Rectal smooth muscle tissue (tissue), 1 donor: Measurements from ENCODE around the gene SDK1.

Experiments used
- H3K27ac ChIP-seq: one replicate; pipeline ENCODE4 v1.7.0; 2013; ENCODE audit warnings: low read depth, low read length, inconsistent platforms
- H3K27me3 ChIP-seq: one replicate; pipeline ENCODE4 v1.7.0; 2013; ENCODE audit warnings: low read length; ENCODE audit not compliant: control insufficient read depth, insufficient read depth
- H3K36me3 ChIP-seq: one replicate; pipeline ENCODE4 v1.7.0; 2013; ENCODE audit warnings: low read length; ENCODE audit not compliant: control insufficient read depth, insufficient read depth
- H3K4me1 ChIP-seq: one replicate; pipeline ENCODE4 v1.7.0; 2013; ENCODE audit warnings: low read length; ENCODE audit not compliant: control insufficient read depth, insufficient read depth
- H3K4me3 ChIP-seq: one replicate; pipeline ENCODE4 v1.7.0; 2013; ENCODE audit warnings: low read length
- H3K9ac ChIP-seq: one replicate; pipeline ENCODE4 v1.7.0; 2013; ENCODE audit warnings: low read length

Gene SDK1

DNA sequence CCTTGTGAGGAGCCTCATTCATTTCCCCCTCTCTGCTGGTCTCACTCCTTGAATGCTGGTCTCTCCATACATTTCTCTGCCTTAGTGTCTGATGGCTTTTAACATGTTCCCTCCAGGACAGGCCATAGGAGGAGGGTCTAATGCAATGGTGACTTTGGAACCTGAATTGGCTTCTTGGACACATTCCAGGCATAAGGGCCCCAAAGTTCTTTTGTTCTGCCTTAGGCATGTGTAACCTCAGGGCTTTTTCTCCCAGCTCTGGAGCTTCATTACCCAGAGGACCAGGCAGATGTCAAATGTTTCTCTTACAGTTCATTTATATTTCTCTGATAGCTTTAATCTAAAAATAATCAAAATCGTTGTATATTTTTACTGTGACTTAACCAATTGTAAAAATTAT, 162.6 kb downstream of the SDK1 start:
- Histone ChIP-seq H3K9ac (no peak overlapping the region), H3K36me3 (no peaks in the 10 kb centered on the region), H3K4me1 (no peaks in the 10 kb centered on the region), H3K27ac (no peak overlapping the region), H3K4me3 (no peak overlapping the region), H3K27me3 (no peaks in the 10 kb centered on the region)

DNA sequence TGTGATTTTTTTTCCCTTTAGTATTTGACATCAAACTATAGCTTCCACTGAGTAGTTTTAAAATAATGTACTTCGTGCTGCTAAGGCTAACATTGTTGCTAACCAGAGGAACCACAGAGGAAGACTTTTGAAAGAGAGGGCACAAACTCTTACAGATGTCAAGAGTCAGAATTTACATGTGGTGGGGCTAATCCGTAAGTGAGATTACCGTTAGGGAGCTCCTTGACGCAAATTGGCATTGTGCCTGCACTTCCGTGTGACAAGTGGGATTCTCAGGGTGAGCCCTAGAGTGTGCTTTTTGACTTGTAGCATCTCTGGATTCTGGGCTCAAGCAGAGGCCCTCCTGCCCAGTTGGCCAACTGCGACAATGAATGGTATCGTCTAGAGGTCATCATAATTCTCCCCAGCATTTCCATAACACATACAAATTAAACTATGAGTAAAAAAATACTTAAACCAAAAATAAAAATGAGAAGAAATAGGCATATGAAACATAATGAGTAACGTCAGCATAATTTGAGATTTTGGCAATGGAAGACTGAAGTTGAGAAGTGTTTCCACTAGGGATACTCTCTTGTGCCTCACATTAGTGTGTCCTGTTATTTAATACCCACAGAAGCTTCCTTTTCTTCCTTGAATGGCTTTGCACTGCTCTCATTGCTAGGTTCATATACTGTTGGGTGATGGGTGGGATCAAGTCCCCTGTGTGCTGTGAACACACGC, 164.0 kb downstream of the SDK1 start:
- H3K9ac ChIP-seq = no peak overlapping the region
- H3K4me1 ChIP-seq = no peaks in the 10 kb centered on the region
- no peak overlapping the region for H3K27ac ChIP-seq
- H3K27me3 ChIP-seq = no peaks in the 10 kb centered on the region
- H3K36me3 ChIP-seq = no peaks in the 10 kb centered on the region
- no peak overlapping the region for H3K4me3 ChIP-seq

DNA sequence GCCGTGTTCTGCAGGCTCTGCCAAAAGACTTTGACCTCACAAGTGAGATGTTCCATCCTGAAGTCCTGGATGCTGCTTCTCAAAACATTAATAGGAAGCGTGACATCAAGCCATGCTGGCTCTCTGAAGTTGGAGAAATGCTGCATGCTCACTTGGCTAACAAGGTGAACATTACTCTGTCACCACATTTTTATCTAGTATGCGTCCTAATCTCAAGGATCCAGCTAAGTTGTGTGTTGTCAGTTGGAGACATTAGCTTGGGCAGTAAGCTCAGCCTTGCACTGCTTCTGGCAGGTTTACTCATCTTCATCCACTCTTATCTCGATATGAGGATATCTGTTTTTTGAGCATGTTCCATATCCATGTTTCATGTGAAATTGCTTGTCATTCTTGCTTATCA, 165.2 kb downstream of the SDK1 start:
- Histone ChIP-seq H3K27ac (no peak overlapping the region), H3K27me3 (no peaks in the 10 kb centered on the region), H3K9ac (no peak overlapping the region), H3K36me3 (no peaks in the 10 kb centered on the region), H3K4me1 (no peaks in the 10 kb centered on the region), H3K4me3 (no peak overlapping the region)

DNA sequence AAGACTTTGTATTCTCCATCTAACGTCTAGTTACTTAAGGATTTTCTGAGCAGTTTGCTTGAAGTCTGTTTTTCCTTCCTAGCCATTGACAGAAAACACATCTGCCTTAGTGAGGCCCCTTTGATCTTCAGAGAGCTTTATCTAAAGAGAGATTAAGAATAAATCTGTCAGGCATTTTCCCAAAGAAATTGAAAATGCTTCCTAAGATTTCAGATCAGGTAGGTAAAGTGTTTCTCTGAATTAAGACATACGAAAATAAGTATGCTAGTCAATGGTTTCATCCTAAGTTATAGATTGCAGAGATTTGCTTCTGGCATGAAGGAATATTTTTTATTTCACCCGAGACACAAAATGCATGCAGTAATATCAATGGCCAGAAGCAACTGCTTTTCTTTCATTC, 168.6 kb downstream of the SDK1 start:
- H3K27me3 ChIP-seq = no peaks in the 10 kb centered on the region
- H3K9ac ChIP-seq = no peak overlapping the region
- no peaks in the 10 kb centered on the region for H3K36me3 ChIP-seq
- no peaks in the 10 kb centered on the region for H3K4me1 ChIP-seq
- H3K4me3 ChIP-seq = no peak overlapping the region
- no peak overlapping the region for H3K27ac ChIP-seq

DNA sequence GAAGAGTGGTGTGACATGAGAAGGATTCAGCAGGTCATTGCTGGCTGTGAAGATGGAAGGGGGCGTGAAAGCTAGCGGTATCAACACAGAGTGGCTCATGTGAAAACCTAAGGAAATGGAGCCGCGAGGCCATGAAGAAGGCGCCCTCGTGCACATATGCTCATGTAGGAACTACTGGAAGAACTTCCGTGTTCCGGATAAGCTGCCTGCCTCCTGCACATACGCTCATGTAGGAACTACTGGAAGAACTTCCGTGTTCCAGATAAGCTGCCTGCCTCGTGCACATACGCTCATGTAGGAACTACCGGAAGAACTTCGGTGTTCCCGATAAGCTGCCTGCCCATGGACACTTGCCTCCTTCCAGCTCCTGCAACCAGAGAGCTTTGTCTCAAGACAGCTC, 179.1 kb downstream of the SDK1 start:
- Histone ChIP-seq H3K9ac (no peak overlapping the region), H3K4me1 (no peaks in the 10 kb centered on the region), H3K27ac (no peak overlapping the region), H3K27me3 (no peaks in the 10 kb centered on the region), H3K36me3 (no peaks in the 10 kb centered on the region), H3K4me3 (no peak overlapping the region)

GRCh38 chr7:3481435-3481834, 180.4 kb downstream of the SDK1 start:
- no peak overlapping the region for H3K9ac ChIP-seq
- H3K4me3 ChIP-seq = no peak overlapping the region
- no peaks in the 10 kb centered on the region for H3K27me3 ChIP-seq
- H3K36me3 ChIP-seq = no peaks in the 10 kb centered on the region
- H3K4me1 ChIP-seq = no peaks in the 10 kb centered on the region
- H3K27ac ChIP-seq = no peak overlapping the region

DNA sequence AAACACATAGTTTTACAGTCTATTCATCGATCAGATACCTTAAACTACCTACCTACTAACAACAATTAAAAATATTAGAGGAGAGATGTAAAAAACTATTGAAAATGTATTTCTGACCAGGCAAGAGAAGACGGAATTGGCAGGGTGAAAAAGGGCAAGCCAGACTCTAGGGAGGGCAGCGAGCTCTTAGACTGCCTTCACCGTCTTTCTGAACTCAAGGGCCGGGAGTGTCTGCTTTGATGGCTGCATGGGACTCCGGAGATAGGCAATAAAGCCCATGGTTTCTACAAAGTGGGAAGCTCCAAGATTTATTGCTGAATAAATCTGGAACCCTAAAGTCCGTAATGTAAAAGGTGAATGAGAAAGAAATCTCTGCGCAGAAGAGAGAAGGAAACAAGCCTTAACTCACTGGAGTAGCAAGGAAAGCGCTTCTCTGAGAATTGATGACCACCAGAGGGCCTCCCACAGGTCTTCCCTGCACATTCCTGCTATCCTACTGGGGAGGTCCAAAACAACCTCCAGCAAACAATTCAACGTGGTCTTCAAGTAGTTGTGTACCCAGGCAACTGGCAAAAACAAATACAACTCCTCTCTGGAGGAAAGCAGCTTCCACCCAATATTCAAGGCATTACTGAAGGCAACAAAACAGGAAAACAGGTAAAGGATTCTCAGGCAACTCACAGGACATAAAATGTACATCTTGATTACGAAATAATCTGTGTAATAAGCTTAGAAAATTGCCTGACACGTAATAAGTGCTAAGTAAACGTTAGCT, 181.3 kb downstream of the SDK1 start:
- Histone ChIP-seq H3K4me1 (no peaks in the 10 kb centered on the region), H3K27me3 (no peaks in the 10 kb centered on the region), H3K36me3 (no peaks in the 10 kb centered on the region), H3K9ac (no peak overlapping the region), H3K27ac (no peak overlapping the region), H3K4me3 (no peak overlapping the region)

DNA sequence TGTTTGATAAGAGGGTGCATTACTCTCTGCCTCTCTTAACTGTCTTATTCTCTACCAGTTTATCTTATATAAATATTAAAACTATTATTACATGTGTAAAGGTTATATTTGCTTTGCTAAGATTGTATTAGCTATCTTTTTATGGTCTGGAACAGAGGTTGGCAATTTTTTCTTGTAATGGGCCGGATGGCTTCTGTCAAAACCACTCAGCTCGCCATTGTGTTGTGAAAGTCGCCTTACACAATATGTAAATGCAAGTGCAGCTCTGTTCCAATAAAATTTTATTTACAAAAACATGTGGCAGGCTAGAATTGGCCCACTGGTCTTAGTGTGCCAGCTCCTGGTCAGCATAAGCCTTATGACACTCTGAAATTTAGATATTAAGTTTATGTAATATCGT, 185.8 kb downstream of the SDK1 start:
- Histone ChIP-seq H3K4me1 (no peaks in the 10 kb centered on the region), H3K27ac (no peak overlapping the region), H3K27me3 (no peaks in the 10 kb centered on the region), H3K9ac (no peak overlapping the region), H3K4me3 (no peak overlapping the region), H3K36me3 (no peaks in the 10 kb centered on the region)

GRCh38 chr7:3488829-3489228, 187.8 kb downstream of the SDK1 start:
- no peaks in the 10 kb centered on the region for H3K4me1 ChIP-seq

DNA sequence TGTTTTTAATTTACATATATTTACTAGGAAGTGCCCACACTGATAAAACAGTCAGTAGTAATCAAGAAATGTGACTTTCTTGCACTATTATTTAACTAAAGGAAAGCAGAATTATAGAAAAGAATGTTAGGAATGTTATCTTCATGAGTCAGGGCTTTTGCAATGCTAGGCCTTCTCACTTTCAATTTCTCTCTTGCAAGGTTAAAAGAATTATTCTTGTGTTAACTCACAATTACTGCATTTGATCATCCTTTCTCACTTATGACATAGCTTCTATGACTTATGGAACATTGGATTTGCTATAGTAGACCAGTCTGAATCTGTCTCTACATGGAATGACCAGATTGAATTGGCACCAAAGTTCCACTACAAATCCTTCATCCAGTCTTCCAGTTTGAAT, 192.4 kb downstream of the SDK1 start:
- no peaks in the 10 kb centered on the region for H3K27me3 ChIP-seq
- H3K4me3 ChIP-seq = no peak overlapping the region
- no peak overlapping the region for H3K27ac ChIP-seq
- no peak overlapping the region for H3K9ac ChIP-seq
- H3K4me1 ChIP-seq = no peaks in the 10 kb centered on the region
- H3K36me3 ChIP-seq = no peaks in the 10 kb centered on the region

More at GRCh38 chr7:3488829-3489228, 187.8 kb downstream of the SDK1 start:
- H3K27me3 ChIP-seq = no peaks in the 10 kb centered on the region
- no peak overlapping the region for H3K27ac ChIP-seq
- H3K4me3 ChIP-seq = no peak overlapping the region
- H3K36me3 ChIP-seq = no peaks in the 10 kb centered on the region
- no peak overlapping the region for H3K9ac ChIP-seq

- H3K4me1 ChIP-seq = no peaks in the 10 kb centered on the region
- no peaks in the 10 kb centered on the region for H3K27me3 ChIP-seq
- H3K9ac ChIP-seq = no peak overlapping the region
- no peak overlapping the region for H3K27ac ChIP-seq
- H3K36me3 ChIP-seq = no peaks in the 10 kb centered on the region
- H3K4me3 ChIP-seq = no peak overlapping the region
Measured at GRCh38 chr7:3494947-3495346, 193.9 kb downstream of the SDK1 start.

DNA sequence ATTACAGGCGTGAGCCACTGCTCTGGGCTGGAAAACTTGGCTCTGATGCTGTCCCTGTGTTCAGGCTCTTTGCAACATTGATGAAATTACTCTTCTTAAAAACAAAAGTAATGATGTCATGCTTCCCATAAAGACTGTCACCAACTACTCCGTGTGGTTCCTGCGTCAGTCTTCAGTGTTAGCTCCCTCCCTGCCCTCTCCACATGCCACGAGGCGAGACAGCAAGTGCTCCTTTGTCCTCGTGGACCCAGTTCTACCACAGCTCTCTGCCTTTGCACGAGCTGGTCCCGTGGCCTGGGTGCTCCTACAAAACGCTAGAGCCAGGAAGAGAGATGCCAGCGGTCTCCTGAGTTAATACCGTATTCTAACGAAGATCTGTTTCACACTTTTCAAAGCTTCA, 194.5 kb downstream of the SDK1 start:
- Histone ChIP-seq H3K9ac (no peak overlapping the region), H3K4me3 (no peak overlapping the region), H3K27ac (no peak overlapping the region), H3K27me3 (no peaks in the 10 kb centered on the region), H3K36me3 (no peaks in the 10 kb centered on the region), H3K4me1 (no peaks in the 10 kb centered on the region)

GRCh38 chr7:3495954-3496353, 194.9 kb downstream of the SDK1 start:
- no peak overlapping the region for H3K27ac ChIP-seq
- H3K4me1 ChIP-seq = no peaks in the 10 kb centered on the region
- H3K9ac ChIP-seq = no peak overlapping the region
- H3K36me3 ChIP-seq = no peaks in the 10 kb centered on the region
- no peaks in the 10 kb centered on the region for H3K27me3 ChIP-seq
- no peak overlapping the region for H3K4me3 ChIP-seq
